PC-3 (cell line): ENCODE results near the gene SSR2.

Source experiments
- CTCF ChIP-seq: fragments of 300-600 bp; sonication (generic); conservative IDR thresholded peaks from 2 replicates; pipeline ENCODE4 v1.5.1; 2017; ENCODE audit warnings: antibody characterized with exemption, low read depth, mild to moderate bottlenecking, low read length
- EZH2phosphoT487 ChIP-seq: fragments of 300-600 bp; sonication (generic); IDR thresholded peaks from 2 replicates; pipeline ENCODE4 v1.6.1; 2018; ENCODE audit warnings: mild to moderate bottlenecking, antibody characterized with exemption, low read length, borderline replicate concordance

GRCh38 chr1:156069490-156070455 lies 49.0 kb upstream of the SSR2 start:
- TF ChIP-seq CTCF (no peak), EZH2phosphoT487 (no peak)
